PC-3 (cell line): ENCODE results near the gene UGT1A3. TPM values are rescaled to one million over a fixed set of nuclear protein-coding genes. Genes with fewer than 3 reads are reported as not detected.

Experiments used
- ATAC-seq: fragments of 200-7000 bp; cut with Tn5 transposase; 2 replicates; pipeline ENCODE4 v1.9.1; 2020; ENCODE audit warnings: mild to moderate bottlenecking, moderate library complexity
- BruUV-seq: library from RNA; stranded (reverse); fragments of 400-500 nt; replicated peaks from 2 replicates; lab custom pipeline; 2021; lab: Mats Ljungman, UMichigan
- CTCF ChIA-PET: fragments of 300-600 bp; sonication (Branson Sonifier 250); formaldehyde crosslinking; loops from one replicate; lab custom pipeline; 2022; ENCODE audit warnings: antibody characterized with exemption; lab: Charles Lee
- POLR2A ChIA-PET: fragments of 300-600 bp; sonication (Branson Sonifier 250); formaldehyde crosslinking; loops from one replicate; lab custom pipeline; 2022; ENCODE audit warnings: antibody characterized with exemption; ENCODE audit not compliant: unreplicated experiment; lab: Charles Lee
- DNase-seq: peaks from one replicate; pipeline ENCODE4 v3.0.0-alpha.2; 2015
- H2AFZ ChIP-seq: fragments of 300-600 bp; sonication (generic); 2 replicates; pipeline ENCODE4 v1.6.0; 2016; ENCODE audit warnings: antibody characterized with exemption, low read length
- H3F3A ChIP-seq: fragments of 300-600 bp; sonication (generic); one replicate; pipeline ENCODE4 v1.6.0; 2017; ENCODE audit warnings: antibody characterized with exemption, low read length, control low read depth, mild to moderate bottlenecking; ENCODE audit not compliant: unreplicated experiment
- H3K27ac ChIP-seq: fragments of 300-600 bp; sonication (generic); 2 replicates; pipeline ENCODE4 v1.5.1; 2016; ENCODE audit warnings: mild to moderate bottlenecking, low read length
- H3K27me3 ChIP-seq: fragments of 300-600 bp; sonication (generic); 2 replicates; pipeline ENCODE4 v1.6.1; 2016; ENCODE audit warnings: low read length, mixed read lengths
- H3K36me3 ChIP-seq: fragments of 300-600 bp; sonication (generic); 2 replicates; pipeline ENCODE4 v1.6.1; 2016; ENCODE audit warnings: low read depth, mixed run types, low read length, mixed read lengths
- H3K4me1 ChIP-seq: fragments of 300-600 bp; sonication (generic); 2 replicates; pipeline ENCODE4 v1.5.1; 2016; ENCODE audit warnings: low read length; ENCODE audit not compliant: insufficient read depth
- H3K4me2 ChIP-seq: fragments of 300-600 bp; sonication (generic); 2 replicates; pipeline ENCODE4 v1.6.0; 2016; ENCODE audit warnings: low read length
- H3K4me3 ChIP-seq: fragments of 300-600 bp; sonication (generic); 2 replicates; pipeline ENCODE4 v1.5.1; 2016; ENCODE audit warnings: mild to moderate bottlenecking, low read length, mixed read lengths
- H3K79me2 ChIP-seq: fragments of 300-600 bp; sonication (generic); 2 replicates; pipeline ENCODE4 v1.6.1; 2017; ENCODE audit warnings: low read length, mixed read lengths
- H3K9ac ChIP-seq: fragments of 300-600 bp; sonication (generic); 2 replicates; pipeline ENCODE4 v1.6.0; 2016; ENCODE audit warnings: mild to moderate bottlenecking, low read length
- H3K9me2 ChIP-seq: fragments of 300-600 bp; sonication (generic); replicated peaks from 2 replicates; pipeline ENCODE4 v1.6.1; 2016; ENCODE audit warnings: mixed run types, low read length, mixed read lengths
- H3K9me3 ChIP-seq: fragments of 300-600 bp; sonication (generic); 2 replicates; pipeline ENCODE4 v1.6.1; 2016; ENCODE audit warnings: low read length, mixed read lengths
- H4K20me1 ChIP-seq: fragments of 300-600 bp; sonication (generic); 2 replicates; pipeline ENCODE4 v1.6.1; 2016; ENCODE audit warnings: low read length, mixed read lengths
- CTCF ChIP-seq: fragments of 300-600 bp; sonication (generic); conservative IDR thresholded peaks from 2 replicates; pipeline ENCODE4 v1.5.1; 2017; ENCODE audit warnings: antibody characterized with exemption, low read depth, mild to moderate bottlenecking, low read length
- EZH2 ChIP-seq: fragments of 300-600 bp; sonication (generic); IDR thresholded peaks from one replicate; pipeline ENCODE4 v1.6.1; 2017; ENCODE audit warnings: antibody characterized with exemption, mild to moderate bottlenecking, low read length; ENCODE audit not compliant: unreplicated experiment
- EZH2phosphoT487 ChIP-seq: fragments of 300-600 bp; sonication (generic); IDR thresholded peaks from 2 replicates; pipeline ENCODE4 v1.6.1; 2018; ENCODE audit warnings: mild to moderate bottlenecking, antibody characterized with exemption, low read length, borderline replicate concordance
- intact Hi-C: fragments of 100-400 bp; cut with micrococcal nuclease; formaldehyde crosslinking; loops from 2 replicates; pipeline ENCODE4 v1.9.0; 2023
- total RNA-seq: library from RNA; depleted of rRNA; stranded (reverse); fragments of >200 nt; gene quantifications from 2 replicates; pipeline ENCODE4 v1.2.3, GENCODE V29; 2014

The UGT1A3 gene
- total RNA-seq, 1 experiment from 2014 or later = not detected

DNA sequence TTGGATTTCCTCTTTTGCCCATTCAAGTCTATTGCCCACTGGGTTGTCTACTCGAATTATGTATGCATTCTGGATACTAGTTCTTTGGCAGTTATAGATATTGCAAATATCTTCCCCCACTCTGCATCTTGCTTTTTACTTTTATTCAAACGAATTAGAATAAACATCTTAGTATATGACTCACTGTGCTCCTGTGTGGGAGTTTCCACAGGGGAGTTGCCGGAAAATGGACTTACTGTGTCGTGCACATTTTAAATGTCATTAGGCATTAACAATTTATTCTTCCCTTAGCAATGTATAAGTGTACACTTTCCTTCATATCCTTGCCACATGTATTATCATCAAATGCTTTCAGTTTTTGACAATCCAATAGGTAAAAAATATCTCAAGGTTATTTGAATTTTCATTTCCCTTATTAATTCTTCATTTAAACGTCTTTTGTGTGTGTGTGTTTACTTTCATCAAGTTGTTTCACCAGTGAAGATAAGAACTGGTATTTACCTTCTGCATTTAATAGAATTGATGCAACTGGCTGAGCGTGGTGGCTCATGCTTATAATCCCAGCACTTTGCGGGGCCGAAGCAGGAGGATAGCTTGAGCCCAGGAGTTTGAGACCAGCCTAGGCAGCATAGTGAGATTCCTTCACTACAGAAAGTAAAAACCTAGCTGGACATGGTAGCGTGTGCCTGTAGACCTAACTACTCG is 20.8 kb upstream of the UGT1A3 start:
- H3K4me2 ChIP-seq = peak overlapping the region; percentile 87

DNA sequence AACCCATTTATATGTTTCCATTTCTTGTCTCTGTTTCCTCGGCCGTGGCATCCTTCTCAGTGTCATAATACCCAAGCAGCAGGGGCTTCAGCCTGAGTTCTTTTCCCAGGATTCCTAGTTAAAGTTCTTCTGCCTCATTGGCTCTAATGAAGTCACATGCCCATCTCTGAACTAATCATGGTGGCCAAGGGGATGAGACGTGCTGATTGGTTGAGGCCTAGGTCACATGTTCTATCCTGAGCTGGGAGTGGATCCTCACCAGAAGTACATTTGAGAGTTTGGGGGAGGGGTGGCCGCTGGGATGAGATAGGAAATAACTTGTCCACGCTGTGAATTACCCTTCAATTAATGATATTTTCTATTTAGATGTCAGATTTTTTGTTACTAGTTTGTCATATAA is 19.9 kb upstream of the UGT1A3 start:
- Histone ChIP-seq H3K4me3 (no peak overlapping the region), H3K79me2 (no peaks in the 10 kb centered on the region), H3K9me2 (no peaks in the 10 kb centered on the region), H3K27ac (peak overlapping the region; percentile 91), H2AFZ (no peak overlapping the region), H3K9me3 (no peaks in the 10 kb centered on the region), H3K36me3 (no peaks in the 10 kb centered on the region), H3K27me3 (no peaks in the 10 kb centered on the region), H3K4me1 (peaks cover 47% of the 10 kb centered on the region), H3K9ac (peak overlapping the region; percentile 50; the same call in 1 of the 2 replicates), H3K4me2 (peak overlapping the region; percentile 87; the same call in 1 of the 2 replicates), H3F3A (peaks cover 6% of the 10 kb centered on the region), H4K20me1 (no peaks in the 10 kb centered on the region)
- intact Hi-C loops = loop anchor here (5.0 kb wide), 3 partner anchors 142 to 157 kb away; partner anchors contain the start of genes HJURP and USP40
- ChIA-PET POLR2A (no interaction called here), CTCF (no interaction called here)
- DNase-seq (no peak), ATAC-seq (no peak)
- TF ChIP-seq CTCF = no peak
- no peak for TF ChIP-seq EZH2phosphoT487
- no peak for TF ChIP-seq EZH2
- BruUV-seq = no TSS peak

More for the DNA sequence above, 20.8 kb upstream of the UGT1A3 start:
- no peaks in the 10 kb centered on the region for H3K9me3 ChIP-seq
- no peaks in the 10 kb centered on the region for H4K20me1 ChIP-seq
- DNase-seq (peak; percentile 74), ATAC-seq (peak; percentile 70)
- H3K4me3 ChIP-seq = peak overlapping the region; percentile 53
- intact Hi-C loops = loop anchor here (2.0 to 5.0 kb wide), 4 partner anchors 17 to 156 kb away; partner anchors contain the start of genes HJURP and USP40
- H3K27ac ChIP-seq = peak overlapping the region; percentile 91
- no TSS peak for BruUV-seq
- H3K9me2 ChIP-seq = no peaks in the 10 kb centered on the region
- H3F3A ChIP-seq = peaks cover 6% of the 10 kb centered on the region
- TF ChIP-seq EZH2phosphoT487 (no peak), CTCF (no peak), EZH2 (no peak)
- peak overlapping the region; percentile 50 for H3K9ac ChIP-seq
- peak overlapping the region; percentile 68 for H2AFZ ChIP-seq
- no peaks in the 10 kb centered on the region for H3K36me3 ChIP-seq
- CTCF ChIA-PET = no interaction called here
- H3K79me2 ChIP-seq = no peaks in the 10 kb centered on the region
- peaks cover 47% of the 10 kb centered on the region for H3K4me1 ChIP-seq
- no peaks in the 10 kb centered on the region for H3K27me3 ChIP-seq
- POLR2A ChIA-PET = no interaction called here
